H1 (cell line): ENCODE measurements around the gene WDR41. TPM values are rescaled to one million over a fixed set of nuclear protein-coding genes. Genes with fewer than 3 reads are reported as not detected.

Experiments
- CTCF ChIA-PET: fragments of 300-600 bp; sonication (Branson Sonifier 250); formaldehyde crosslinking; loops from one replicate; lab custom pipeline; 2021; ENCODE audit not compliant: partially characterized antibody; lab: Charles Lee
- POLR2A ChIA-PET: fragments of 300-600 bp; sonication (Branson Sonifier 250); formaldehyde crosslinking; loops from one replicate; lab custom pipeline; 2021; ENCODE audit warnings: inconsistent platforms; ENCODE audit not compliant: partially characterized antibody; lab: Charles Lee
- DNase-seq, 2 experiments: peaks; one replicate each; pipeline versions ENCODE4 v3.0.0 to v3.0.0-alpha.2; 2010 to 2022; ENCODE audit warnings: low spot score in 2 of 2, low read depth in 1 of 2, mixed read lengths in 1 of 2
- FAIRE-seq: peaks from 2 replicates; lab custom pipeline; 2011; peaks lifted over from hg19 to GRCh38; lab: Jason Lieb, UNC
- H2AFZ ChIP-seq: 2 replicates; pipeline ENCODE4 v1.8.1; 2012; ENCODE audit warnings: low read length, inconsistent platforms
- H2AK5ac ChIP-seq: 2 replicates; pipeline ENCODE4 v1.6.1; 2013; ENCODE audit warnings: low read depth, low read length
- H2BK120ac ChIP-seq: replicated peaks from 2 replicates; pipeline ENCODE3; 2013; ENCODE audit warnings: low read depth, low read length, inconsistent platforms
- H2BK12ac ChIP-seq: 2 replicates; pipeline ENCODE4 v1.6.1; 2013; ENCODE audit warnings: low read depth, low read length
- H2BK15ac ChIP-seq: 2 replicates; pipeline ENCODE4 v1.6.1; 2013; ENCODE audit warnings: low read length
- H2BK20ac ChIP-seq: 2 replicates; pipeline ENCODE4 v1.6.1; 2013; ENCODE audit warnings: low read length
- H2BK5ac ChIP-seq: 2 replicates; pipeline ENCODE4 v1.6.1; 2013; ENCODE audit warnings: low read depth, low read length
- H3K14ac ChIP-seq: 2 replicates; pipeline ENCODE4 v1.6.1; 2013; ENCODE audit warnings: inconsistent platforms; ENCODE audit not compliant: insufficient read length
- H3K18ac ChIP-seq: 2 replicates; pipeline ENCODE4 v1.6.1; 2013; ENCODE audit warnings: low read length; ENCODE audit errors: extremely low read depth
- H3K23ac ChIP-seq: 2 replicates; pipeline ENCODE4 v1.6.1; 2013; ENCODE audit warnings: inconsistent platforms; ENCODE audit not compliant: insufficient read length
- H3K23me2 ChIP-seq: 2 replicates; pipeline ENCODE4 v1.6.1; 2013; ENCODE audit warnings: low read depth, low read length
- H3K27ac ChIP-seq: 2 replicates; pipeline ENCODE4 v1.6.1; 2011; ENCODE audit warnings: low read depth, low read length, inconsistent platforms
- H3K27me3 ChIP-seq, 4 experiments: replicated peaks in 1 of 4; 1 replicate in 1 of 4; 2 replicates in 3 of 4; pipeline versions ENCODE4 v1.6.1 to v1.8.1; 2011 to 2013; ENCODE audit warnings: low read length in 3 of 4, mild to moderate bottlenecking in 3 of 4, inconsistent platforms in 2 of 4, mixed read lengths in 2 of 4, moderate library complexity in 1 of 4; ENCODE audit not compliant: control insufficient read depth in 3 of 4, insufficient read depth in 3 of 4; ENCODE audit errors: extremely low read depth in 1 of 4
- H3K36me3 ChIP-seq, 4 experiments: 2 replicates each; pipeline versions ENCODE4 v1.6.1 to v1.8.1; 2011 to 2013; ENCODE audit warnings: mild to moderate bottlenecking in 4 of 4, low read length in 3 of 4, moderate library complexity in 2 of 4, control low read depth in 1 of 4, inconsistent platforms in 1 of 4; ENCODE audit not compliant: insufficient read depth in 4 of 4, control insufficient read depth in 2 of 4
- H3K4ac ChIP-seq: replicated peaks from 2 replicates; pipeline ENCODE3; 2013; ENCODE audit warnings: low read length, low read depth, mixed read lengths, inconsistent platforms; ENCODE audit not compliant: insufficient read length
- H3K4me1 ChIP-seq, 4 experiments: replicated peaks in 1 of 4; 1 replicate in 1 of 4; 2 replicates in 3 of 4; pipeline versions ENCODE4 v1.6.1 to v1.8.1; 2011 to 2013; ENCODE audit warnings: low read length in 3 of 4, inconsistent platforms in 2 of 4, mixed read lengths in 1 of 4; ENCODE audit not compliant: insufficient read depth in 4 of 4, control insufficient read depth in 3 of 4
- H3K4me2 ChIP-seq, 2 experiments: 2 replicates each; pipeline versions ENCODE4 v1.6.1 to v1.8.1; 2011 to 2013; ENCODE audit warnings: low read depth in 2 of 2, low read length in 2 of 2, control low read depth in 1 of 2, inconsistent platforms in 1 of 2, mild to moderate bottlenecking in 1 of 2; ENCODE audit not compliant: insufficient read depth in 1 of 2
- H3K4me3 ChIP-seq, 4 experiments: fragments of 200-600, 300-600 bp in 1 of 4; sonication (generic), shearing (Covaris generic), sonication (Bioruptor Twin) in 1 of 4; 2 replicates each; pipeline versions ENCODE4 v1.5.1 to v1.8.1; 2011 to 2016; ENCODE audit warnings: low read length in 4 of 4, low read depth in 3 of 4, control low read depth in 2 of 4, inconsistent platforms in 2 of 4, mild to moderate bottlenecking in 2 of 4, mixed read lengths in 1 of 4, moderate library complexity in 1 of 4; ENCODE audit not compliant: insufficient read depth in 2 of 4; ENCODE audit errors: extremely low read depth in 1 of 4
- H3K56ac ChIP-seq: replicated peaks from 2 replicates; pipeline ENCODE3; 2013; ENCODE audit warnings: low read depth, mild to moderate bottlenecking, mixed read lengths, low read length, inconsistent platforms; ENCODE audit not compliant: insufficient read length
- H3K79me1 ChIP-seq: 2 replicates; pipeline ENCODE4 v1.6.1; 2013; ENCODE audit warnings: low read depth, low read length, control low read depth
- H3K79me2 ChIP-seq, 2 experiments: 2 replicates each; pipeline versions ENCODE4 v1.6.1 to v1.8.1; 2012 to 2013; ENCODE audit warnings: low read length in 2 of 2, mild to moderate bottlenecking in 2 of 2, inconsistent platforms in 1 of 2; ENCODE audit not compliant: insufficient read depth in 2 of 2, control insufficient read depth in 1 of 2
- H3K9ac ChIP-seq, 4 experiments: replicated peaks in 1 of 4; 1 replicate in 1 of 4; 2 replicates in 3 of 4; pipeline versions ENCODE4 v1.6.1 to v1.8.1; 2011 to 2013; ENCODE audit warnings: low read depth in 3 of 4, low read length in 3 of 4, control low read depth in 2 of 4, mild to moderate bottlenecking in 2 of 4, moderate library complexity in 2 of 4, inconsistent platforms in 1 of 4; ENCODE audit errors: extremely low read depth in 1 of 4
- H3K9me3 ChIP-seq, 2 experiments: 2 replicates each; pipeline versions ENCODE4 v1.6.1 to v1.8.1; 2012 to 2013; ENCODE audit warnings: mild to moderate bottlenecking in 2 of 2, moderate library complexity in 2 of 2, control low read depth in 1 of 2, inconsistent platforms in 1 of 2, low read depth in 1 of 2, low read length in 1 of 2, mixed read lengths in 1 of 2; ENCODE audit not compliant: insufficient read depth in 2 of 2
- H4K20me1 ChIP-seq, 2 experiments: replicated peaks in 1 of 2; 2 replicates each; pipeline versions ENCODE3 to v1.8.1; 2011 to 2013; ENCODE audit warnings: inconsistent platforms in 2 of 2, low read length in 2 of 2, mild to moderate bottlenecking in 1 of 2; ENCODE audit not compliant: insufficient read depth in 2 of 2, control insufficient read depth in 1 of 2
- H4K5ac ChIP-seq: 2 replicates; pipeline ENCODE4 v1.6.1; 2013; ENCODE audit warnings: low read length, low read depth, mixed read lengths, inconsistent platforms; ENCODE audit not compliant: insufficient read length
- H4K8ac ChIP-seq: 2 replicates; pipeline ENCODE4 v1.8.0; 2013; ENCODE audit warnings: mild to moderate bottlenecking, moderate library complexity, low read length, inconsistent platforms; ENCODE audit not compliant: insufficient read depth; ENCODE audit errors: extremely low read depth
- H4K91ac ChIP-seq: replicated peaks from 2 replicates; pipeline ENCODE3; 2013; ENCODE audit warnings: low read length, mixed read lengths, inconsistent platforms; ENCODE audit not compliant: insufficient read length
- KDM1A ChIP-seq: fragments of 200-600, 300-600 bp; sonication (generic); IDR thresholded peaks from 2 replicates; pipeline ENCODE4 v1.7.1; 2016; ENCODE audit warnings: mild to moderate bottlenecking, low read length, borderline replicate concordance
- POLR2A ChIP-seq, 2 experiments: IDR thresholded peaks; 1 replicate in 1 of 2; 2 replicates in 1 of 2; pipeline ENCODE4 v1.6.1; 2011; ENCODE audit warnings: low read depth in 2 of 2, low read length in 2 of 2, mild to moderate bottlenecking in 2 of 2; ENCODE audit errors: control extremely low read depth in 1 of 2
- SIX5 ChIP-seq: IDR thresholded peaks from 2 replicates; pipeline ENCODE4 v1.6.1; 2011; ENCODE audit warnings: mild to moderate bottlenecking, low read depth, low read length
- TEAD4 ChIP-seq: IDR thresholded peaks from 2 replicates; pipeline ENCODE4 v1.6.1; 2012; ENCODE audit warnings: low read depth, low read length, inconsistent platforms, mixed read lengths
- YY1 ChIP-seq: IDR thresholded peaks from 2 replicates; pipeline ENCODE4 v1.6.1; 2011; ENCODE audit warnings: low read depth, mild to moderate bottlenecking, low read length
- WGBS, 2 experiments: shearing (Covaris generic) in 1 of 2; methylation state at CpG; one replicate each; pipeline versions ENCODE4 v1.1.6 to v1.1.7; 2013 to 2015; ENCODE audit warnings: low lambda C conversion rate in 2 of 2, mixed read lengths in 2 of 2, inconsistent platforms in 1 of 2, low coverage in 1 of 2, missing lambda C conversion rate in 1 of 2; ENCODE audit not compliant: insufficient replicate concordance in 2 of 2, insufficient coverage in 1 of 2, insufficient read length in 1 of 2; ENCODE audit errors: extremely low coverage in 1 of 2, missing lambda C conversion rate in 1 of 2; 5-methylcytosine and 5-hydroxymethylcytosine counted together
- polyA plus RNA-seq, 7 experiments: library from polyadenylated mRNA; depleted of rRNA in 3 of 7; stranded (reverse) in 5 of 7; unstranded in 2 of 7; fragments of >200 nt in 5 of 7; fragments of 200-250 nt in 2 of 7; gene quantifications; 1 replicate in 5 of 7; 2 replicates in 1 of 7; 4 replicates in 1 of 7; pipeline versions ENCODE4 v1.2.1 to v1.2.3, GENCODE V29; 2011 to 2013; ENCODE audit warnings: missing spikeins in 2 of 7, mixed read lengths in 2 of 7
- total RNA-seq: library from RNA; stranded (reverse); fragmentation: NEBNext Ultra II Directional; extraction: Animal tissue kit (Norgen Biotek cat#: 25700); gene quantifications from 2 replicates; pipeline ENCODE4 v1.2.1, GENCODE V29; 2021

WDR41 gene
- total and polyA plus RNA-seq, 2 of the 8 experiments (the other 6 are each of a cell fraction or from before 2014, with no cell fraction given), result 16.4 to 44.9 TPM

- no peak overlapping the region for H3K18ac ChIP-seq
- no peak overlapping the region for H4K5ac ChIP-seq
- H4K8ac ChIP-seq, result no peak overlapping the region
- WGBS, 2 experiments, result 98% methylated on average over 3 of the region's 3 CpGs; no CpG with 5 or more reads in 1 of the 2 experiments
- H3K4ac ChIP-seq, result no peak overlapping the region
- no peaks in the 10 kb centered on the region for H3K9me3 ChIP-seq
- H3K27ac ChIP-seq, result no peak overlapping the region
- no peak overlapping the region for H3K4me2 ChIP-seq
- TF ChIP-seq TEAD4, result no peak
- TF ChIP-seq KDM1A, result no peak
- TF ChIP-seq YY1, result no peak
- no peak for TF ChIP-seq POLR2A (IDR thresholded peaks at IDR 0.05; ENCODE audit: control extremely low read depth in 1 of 2, low read depth in 2 of 2, low read length in 2 of 2)
- TF ChIP-seq SIX5, result no peak
- no peak overlapping the region for H2BK5ac ChIP-seq
- H3K9ac ChIP-seq, result no peak overlapping the region
- H3K36me3 ChIP-seq, result no peaks in the 10 kb centered on the region
- H3K14ac ChIP-seq, result no peak overlapping the region
- no peak overlapping the region for H4K91ac ChIP-seq
- H3K4me1 ChIP-seq, result 0 out of 7 replicates have a peak, but pooled peaks cover 0 to 2% (median 0%) of the 10 kb centered on the region in 4 experiments
- H2BK12ac ChIP-seq, result no peak overlapping the region
- H2AFZ ChIP-seq, result no peak overlapping the region
- no peak for FAIRE-seq
- no peaks in the 10 kb centered on the region for H3K79me2 ChIP-seq
- H3K23me2 ChIP-seq, result no peaks in the 10 kb centered on the region
- H4K20me1 ChIP-seq, result no peaks in the 10 kb centered on the region
- CTCF ChIA-PET, result no interaction called here
- no peaks in the 10 kb centered on the region; the same call in 1 of the 2 replicates for H3K79me1 ChIP-seq
- no peak overlapping the region for H3K4me3 ChIP-seq
- H3K23ac ChIP-seq, result no peak overlapping the region
- no peak overlapping the region for H2BK15ac ChIP-seq
- no peak overlapping the region for H2AK5ac ChIP-seq
- no peak overlapping the region for H2BK120ac ChIP-seq
- no peaks in the 10 kb centered on the region for H3K27me3 ChIP-seq
- POLR2A ChIA-PET, result no interaction called here
- no peak for DNase-seq
- H3K56ac ChIP-seq, result no peak overlapping the region
- H2BK20ac ChIP-seq, result no peak overlapping the region
Observed at GRCh38 chr5:77390221-77390620, 101.9 kb downstream of the WDR41 start.
